Astrocyte (in vitro differentiated cells and primary cell): ENCODE data around the gene UQCC2.

ENCODE experiments used
- CTCF ChIP-seq: IDR thresholded peaks from 2 replicates; pipeline ENCODE4 v1.5.1; 2011; ENCODE audit warnings: low read depth, mild to moderate bottlenecking, inconsistent platforms, low read length, moderate library complexity; ENCODE audit not compliant: insufficient read depth
- EZH2 ChIP-seq: IDR thresholded peaks from 2 replicates; pipeline ENCODE4 v1.6.1; 2012; ENCODE audit warnings: mild to moderate bottlenecking, low read length, inconsistent platforms; ENCODE audit not compliant: insufficient read depth

DNA sequence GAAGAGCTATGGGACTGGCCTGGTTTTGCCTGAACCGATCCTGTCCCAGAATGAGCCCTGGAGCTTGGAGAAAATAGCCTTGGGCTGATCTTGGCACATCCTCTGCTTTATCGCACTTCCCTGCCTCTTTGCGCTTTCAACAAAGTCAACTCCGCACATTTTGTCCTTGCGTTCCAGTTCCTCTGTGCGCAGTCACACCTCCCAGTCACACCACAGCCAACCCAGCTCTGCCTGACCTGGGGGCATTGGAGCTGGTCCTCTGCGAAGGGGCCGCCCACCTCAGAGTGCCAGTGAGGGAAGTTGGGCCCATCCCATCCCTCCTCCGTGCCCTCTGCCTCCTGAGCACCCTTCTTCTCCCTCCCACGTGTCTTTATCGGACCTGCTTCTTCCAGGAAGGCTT, 16.9 kb upstream of the UQCC2 start:
- no peak for TF ChIP-seq CTCF
- no peak for TF ChIP-seq EZH2
